T-helper 1 cell treated with Interleukin-12 subunit alpha and Interleukin-12 subunit beta and Interleukin-4 antibody, amounts not matched to agents 30 μg/mL and 1 μg/mL, for 36 hours (primary cell): ENCODE measurements around the gene SYT2.
"Not testable (repeated sequence)": the region's sequence is repeated elsewhere in the genome, so short reads cannot be mapped to it uniquely, and the experiment has no call there.

ENCODE experiments used
- H3K27ac Mint-ChIP-seq: one replicate; pipeline ENCODE4 v1.8.0; 2021; ENCODE audit warnings: mild to moderate bottlenecking, mixed read lengths
- H3K27me3 Mint-ChIP-seq: one replicate; pipeline ENCODE4 v1.8.0; 2021; ENCODE audit warnings: low read depth, mixed read lengths
- H3K36me3 Mint-ChIP-seq: one replicate; pipeline ENCODE4 v1.8.0; 2021; ENCODE audit warnings: low read depth, mixed read lengths
- H3K4me1 Mint-ChIP-seq: one replicate; pipeline ENCODE4 v1.8.0; 2021; ENCODE audit warnings: low read depth, mixed read lengths
- H3K4me3 Mint-ChIP-seq: one replicate; pipeline ENCODE4 v1.8.0; 2021; ENCODE audit warnings: mild to moderate bottlenecking, moderate library complexity, mixed read lengths
- H3K9me3 Mint-ChIP-seq: one replicate; pipeline ENCODE4 v1.8.0; 2021; ENCODE audit warnings: mixed read lengths

The SYT2 gene

GRCh38 chr1:202710070-202711045, at the start of gene SYT2:
Gene SYT2, minus strand, starts transcription at chr1:202710454. Its CDS starts 104,682 bp downstream, at chr1:202605772.
- Mint-ChIP-seq H3K4me1 (no peaks in the 10 kb centered on the region), H3K27me3 (peaks cover 83% of the 10 kb centered on the region), H3K36me3 (no peaks in the 10 kb centered on the region), H3K9me3 (no peaks in the 10 kb centered on the region), H3K4me3 (no peak within 1 kb of the TSS), H3K27ac (no peak within 1 kb of the TSS)

GRCh38 chr1:202756391-202756790, 46.1 kb upstream of the SYT2 start:
- H3K36me3 Mint-ChIP-seq = peaks cover 51% of the 10 kb centered on the region
- H3K27me3 Mint-ChIP-seq = no peaks in the 10 kb centered on the region
- H3K9me3 Mint-ChIP-seq = no peaks in the 10 kb centered on the region
- H3K4me3 Mint-ChIP-seq = no peak overlapping the region
- peaks cover 4% of the 10 kb centered on the region for H3K4me1 Mint-ChIP-seq
- H3K27ac Mint-ChIP-seq = no peak overlapping the region

- Mint-ChIP-seq H3K4me1 (peaks cover 7% of the 10 kb centered on the region), H3K4me3 (no peak overlapping the region), H3K27me3 (no peaks in the 10 kb centered on the region), H3K9me3 (no peaks in the 10 kb centered on the region), H3K36me3 (peaks cover 54% of the 10 kb centered on the region), H3K27ac (no peak overlapping the region)
Observed at GRCh38 chr1:202754293-202754692, 44.0 kb upstream of the SYT2 start.

DNA sequence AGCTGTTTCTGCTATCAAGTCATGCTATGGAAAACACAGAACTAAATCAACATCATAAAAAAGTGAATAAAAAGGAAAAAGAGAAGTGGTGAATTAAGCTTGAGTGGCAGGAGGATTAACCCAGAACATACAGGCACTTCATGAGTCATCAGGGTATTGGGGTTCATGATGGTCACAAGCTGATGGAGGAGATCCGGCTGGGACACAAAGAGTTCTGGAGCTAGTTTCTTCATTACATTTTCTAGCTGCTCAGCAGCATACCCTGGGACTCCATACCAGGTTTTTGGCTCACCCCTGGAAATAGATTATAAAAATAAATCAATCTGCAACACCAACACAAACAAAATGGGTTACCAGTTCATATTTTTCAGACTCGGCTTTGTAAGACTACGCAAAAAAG, 42.5 kb upstream of the SYT2 start:
- no peak overlapping the region for H3K4me3 Mint-ChIP-seq
- H3K9me3 Mint-ChIP-seq = no peaks in the 10 kb centered on the region
- H3K27me3 Mint-ChIP-seq = no peaks in the 10 kb centered on the region
- peak overlapping the region; percentile 52 for H3K27ac Mint-ChIP-seq
- peaks cover 6% of the 10 kb centered on the region for H3K4me1 Mint-ChIP-seq
- H3K36me3 Mint-ChIP-seq = peaks cover 59% of the 10 kb centered on the region

- peaks cover 59% of the 10 kb centered on the region for H3K36me3 Mint-ChIP-seq
- H3K4me1 Mint-ChIP-seq = peaks cover 6% of the 10 kb centered on the region
- H3K4me3 Mint-ChIP-seq = no peak overlapping the region
- no peak overlapping the region for H3K27ac Mint-ChIP-seq
- H3K9me3 Mint-ChIP-seq = no peaks in the 10 kb centered on the region
- H3K27me3 Mint-ChIP-seq = no peaks in the 10 kb centered on the region
Observed at GRCh38 chr1:202750761-202751160, 40.5 kb upstream of the SYT2 start.

DNA sequence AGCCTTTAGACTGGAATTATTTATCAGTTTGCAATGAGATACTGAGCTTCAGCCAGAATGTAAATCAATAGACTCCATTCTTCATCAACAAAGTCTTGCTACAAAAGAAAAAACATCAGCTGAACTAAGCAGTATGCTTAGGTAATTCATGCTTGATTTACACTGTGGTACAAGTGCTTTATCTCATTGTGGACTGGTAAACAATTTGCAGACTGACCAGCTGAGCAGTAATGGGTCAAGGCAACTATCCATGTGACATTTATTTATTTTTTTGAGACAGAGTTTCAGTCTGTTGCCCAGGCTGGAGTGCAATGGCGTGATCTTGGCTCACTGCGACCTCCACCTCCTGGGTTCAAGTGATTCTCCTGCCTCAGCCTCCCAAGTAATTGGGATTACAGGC, 39.8 kb upstream of the SYT2 start:
- H3K27ac Mint-ChIP-seq = no peak overlapping the region
- H3K4me3 Mint-ChIP-seq = no peak overlapping the region
- H3K4me1 Mint-ChIP-seq = peaks cover 6% of the 10 kb centered on the region
- no peaks in the 10 kb centered on the region for H3K27me3 Mint-ChIP-seq
- H3K9me3 Mint-ChIP-seq = no peaks in the 10 kb centered on the region
- peaks cover 57% of the 10 kb centered on the region for H3K36me3 Mint-ChIP-seq

DNA sequence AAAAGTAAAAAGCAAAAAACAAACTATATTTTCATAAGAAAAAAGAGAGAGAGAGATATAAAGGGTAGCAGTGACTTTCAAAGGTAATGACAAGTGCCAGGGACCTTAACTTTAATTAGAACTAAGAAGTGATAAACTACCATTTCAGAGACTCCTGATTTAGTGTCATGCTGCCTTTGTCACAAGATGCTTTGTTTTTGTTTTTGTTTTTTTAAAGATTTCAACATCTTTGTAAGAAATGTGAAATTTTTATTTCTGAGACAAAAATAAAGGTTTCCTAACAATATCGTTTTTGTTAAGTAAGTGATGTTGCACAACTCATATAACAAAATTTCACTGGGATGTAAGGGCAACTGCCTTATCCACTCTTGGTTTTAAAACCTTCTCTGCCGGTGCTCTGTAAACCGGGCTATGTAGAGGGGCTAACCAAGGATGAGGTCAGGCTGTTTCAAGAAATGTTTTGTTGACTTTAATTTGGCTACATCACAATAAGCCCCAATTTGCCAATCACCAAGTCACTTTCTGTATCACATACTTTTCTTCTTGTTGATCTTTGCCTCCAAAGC, 35.2 kb upstream of the SYT2 start:
- Mint-ChIP-seq H3K4me3 (no peak overlapping the region), H3K36me3 (peaks cover 64% of the 10 kb centered on the region), H3K27ac (no peak overlapping the region), H3K9me3 (peaks cover 3% of the 10 kb centered on the region), H3K4me1 (peaks cover 2% of the 10 kb centered on the region), H3K27me3 (no peaks in the 10 kb centered on the region)

- H3K9me3 Mint-ChIP-seq, H3K27me3 Mint-ChIP-seq, H3K4me3 Mint-ChIP-seq, H3K4me1 Mint-ChIP-seq, H3K27ac Mint-ChIP-seq: not testable (repeated sequence)
- peaks cover 64% of the 10 kb centered on the region for H3K36me3 Mint-ChIP-seq
Observed at GRCh38 chr1:202744770-202745169, 34.5 kb upstream of the SYT2 start.

DNA sequence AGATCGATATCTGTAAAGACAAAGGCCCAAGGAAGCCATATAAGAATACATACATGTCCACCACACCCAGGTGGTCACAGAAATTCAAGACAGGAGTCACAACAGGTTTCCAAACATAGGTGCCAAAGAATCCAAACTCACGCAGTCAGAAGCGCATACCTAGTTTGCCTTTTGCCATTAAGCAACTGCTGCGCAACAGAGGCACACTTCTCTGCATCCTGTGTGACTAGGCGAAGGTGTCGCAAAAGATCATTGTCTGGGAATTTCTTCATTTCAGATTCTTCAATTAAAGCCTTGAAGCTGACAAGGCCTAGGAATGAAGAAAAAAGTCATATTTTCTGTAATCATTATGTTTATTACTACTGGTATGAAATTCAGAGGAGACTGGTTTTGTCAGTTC, 32.2 kb upstream of the SYT2 start:
- H3K9me3 Mint-ChIP-seq = peaks cover 3% of the 10 kb centered on the region
- H3K27ac Mint-ChIP-seq = no peak overlapping the region
- H3K36me3 Mint-ChIP-seq = peaks cover 59% of the 10 kb centered on the region
- peaks cover 2% of the 10 kb centered on the region for H3K4me1 Mint-ChIP-seq
- no peaks in the 10 kb centered on the region for H3K27me3 Mint-ChIP-seq
- H3K4me3 Mint-ChIP-seq = no peak overlapping the region

GRCh38 chr1:202733251-202733650, 23.0 kb upstream of the SYT2 start:
- H3K4me1 Mint-ChIP-seq = no peaks in the 10 kb centered on the region
- H3K9me3 Mint-ChIP-seq = no peaks in the 10 kb centered on the region
- no peak overlapping the region for H3K4me3 Mint-ChIP-seq
- no peaks in the 10 kb centered on the region for H3K27me3 Mint-ChIP-seq
- peaks cover 61% of the 10 kb centered on the region for H3K36me3 Mint-ChIP-seq
- no peak overlapping the region for H3K27ac Mint-ChIP-seq

DNA sequence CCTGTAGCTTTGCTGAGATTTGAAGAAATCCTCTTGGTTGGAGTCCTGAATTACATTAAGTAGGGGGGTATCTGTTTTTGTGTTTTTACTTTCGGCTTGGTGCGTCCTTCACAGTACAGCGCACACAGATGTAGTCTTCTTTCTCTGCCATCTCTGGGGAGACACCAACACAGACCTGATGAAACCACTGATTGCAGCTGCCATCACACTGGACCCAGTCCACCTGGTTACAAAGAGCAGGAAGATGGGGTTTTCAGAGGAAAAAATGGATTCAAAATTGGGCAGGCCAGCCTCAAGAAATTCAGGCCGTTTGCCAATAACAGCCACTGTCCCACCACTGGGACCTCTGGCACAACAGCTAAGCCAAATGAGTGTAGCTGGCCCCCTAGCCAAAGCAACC, 18.7 kb upstream of the SYT2 start:
- no peak overlapping the region for H3K4me3 Mint-ChIP-seq
- no peak overlapping the region for H3K27ac Mint-ChIP-seq
- H3K27me3 Mint-ChIP-seq = no peaks in the 10 kb centered on the region
- peaks cover 56% of the 10 kb centered on the region for H3K36me3 Mint-ChIP-seq
- H3K4me1 Mint-ChIP-seq = no peaks in the 10 kb centered on the region
- H3K9me3 Mint-ChIP-seq = no peaks in the 10 kb centered on the region

- Mint-ChIP-seq H3K9me3 (no peaks in the 10 kb centered on the region), H3K4me1 (no peaks in the 10 kb centered on the region), H3K27ac (no peak overlapping the region), H3K27me3 (no peaks in the 10 kb centered on the region), H3K4me3 (no peak overlapping the region), H3K36me3 (peaks cover 34% of the 10 kb centered on the region)
Observed at GRCh38 chr1:202725526-202725925, 15.3 kb upstream of the SYT2 start.

DNA sequence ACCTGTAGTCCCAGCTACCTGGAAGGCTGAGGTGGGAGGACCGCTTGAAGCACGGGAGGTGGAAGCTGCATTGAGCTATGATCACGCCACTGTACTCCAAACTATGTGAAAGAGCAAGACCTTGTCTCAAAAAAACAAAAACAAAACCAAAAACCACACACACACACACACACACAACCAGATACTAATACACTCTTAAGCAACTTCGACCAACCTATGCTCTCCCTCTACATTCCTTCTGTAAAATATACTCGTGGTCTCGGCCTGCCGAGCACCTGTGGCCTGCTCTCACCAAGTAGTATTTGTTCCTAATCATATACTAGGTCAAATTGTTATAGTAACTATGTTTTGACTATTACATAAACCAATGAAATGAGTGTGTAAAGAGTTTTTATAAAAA, 13.5 kb upstream of the SYT2 start:
- Mint-ChIP-seq H3K27me3 (peaks cover under 1% of the 10 kb centered on the region), H3K4me1 (peaks cover 4% of the 10 kb centered on the region), H3K36me3 (peaks cover 19% of the 10 kb centered on the region), H3K4me3 (no peak overlapping the region), H3K9me3 (no peaks in the 10 kb centered on the region), H3K27ac (no peak overlapping the region)

GRCh38 chr1:202723046-202723445, 12.8 kb upstream of the SYT2 start:
- H3K4me1 Mint-ChIP-seq, H3K27me3 Mint-ChIP-seq, H3K4me3 Mint-ChIP-seq, H3K27ac Mint-ChIP-seq, H3K9me3 Mint-ChIP-seq: not testable (repeated sequence)
- peaks cover 13% of the 10 kb centered on the region for H3K36me3 Mint-ChIP-seq

GRCh38 chr1:202716654-202717053, 6.4 kb upstream of the SYT2 start:
- H3K27ac Mint-ChIP-seq = no peak overlapping the region
- no peaks in the 10 kb centered on the region for H3K9me3 Mint-ChIP-seq
- peaks cover 35% of the 10 kb centered on the region for H3K27me3 Mint-ChIP-seq
- no peak overlapping the region for H3K4me3 Mint-ChIP-seq
- peaks cover 4% of the 10 kb centered on the region for H3K4me1 Mint-ChIP-seq
- H3K36me3 Mint-ChIP-seq = no peaks in the 10 kb centered on the region
